GM19043 (cell line): ENCODE results near the gene XXYLT1.
A peak's percentile ranks its signal among the peaks of the same experiment; 100 is the strongest.

Experiments used
- ATAC-seq: cut with Tn5 transposase; IDR thresholded peaks from one replicate; pipeline ENCODE4 v1.9.1; 2021; ENCODE audit warnings: low read depth; ENCODE audit not compliant: unreplicated experiment

The XXYLT1 gene

GRCh38 chr3:195267096-195267495 lies 3.9 kb downstream of the XXYLT1 start:
- ATAC-seq, result no peak

- ATAC-seq, result no peak
Observed at GRCh38 chr3:195266428-195266827, 4.5 kb downstream of the XXYLT1 start.

GRCh38 chr3:195265363-195265976 lies 5.5 kb downstream of the XXYLT1 start:
- ATAC-seq, result no peak

- ATAC-seq, result no peak
Observed at GRCh38 chr3:195263925-195264600, 6.9 kb downstream of the XXYLT1 start.

GRCh38 chr3:195263193-195263924 lies 7.6 kb downstream of the XXYLT1 start:
- no peak for ATAC-seq

- no peak for ATAC-seq
Observed at GRCh38 chr3:195261925-195262324, 9.0 kb downstream of the XXYLT1 start.

GRCh38 chr3:195260280-195260905 lies 10.6 kb downstream of the XXYLT1 start:
- peak; percentile 4 for ATAC-seq

- ATAC-seq, result peak; percentile 77
Observed at GRCh38 chr3:195259475-195260279, 11.3 kb downstream of the XXYLT1 start.

GRCh38 chr3:195259154-195259474 lies 11.8 kb downstream of the XXYLT1 start:
- ATAC-seq, result no peak

- ATAC-seq, result no peak
Observed at GRCh38 chr3:195258449-195259153, 12.4 kb downstream of the XXYLT1 start.

- no peak for ATAC-seq
Observed at GRCh38 chr3:195257454-195258448, 13.2 kb downstream of the XXYLT1 start.

GRCh38 chr3:195256639-195257453 lies 14.1 kb downstream of the XXYLT1 start:
- ATAC-seq, result no peak

GRCh38 chr3:195255571-195256501 lies 15.1 kb downstream of the XXYLT1 start:
- no peak for ATAC-seq

- no peak for ATAC-seq
Observed at GRCh38 chr3:195255176-195255500, 15.8 kb downstream of the XXYLT1 start.

GRCh38 chr3:195254454-195255175 lies 16.3 kb downstream of the XXYLT1 start:
- no peak for ATAC-seq

- ATAC-seq, result no peak
Observed at GRCh38 chr3:195253923-195254432, 17.0 kb downstream of the XXYLT1 start.
